GM12878 (cell line): Measurements from ENCODE around the gene PLXNA4. TPM values are rescaled to one million over a fixed set of nuclear protein-coding genes. Genes with fewer than 3 reads are reported as not detected.

Experiments
- ATAC-seq: fragments of 200-7000 bp; cut with Tn5 transposase; 3 replicates; pipeline ENCODE4 v1.9.1; 2020; ENCODE audit warnings: mild to moderate bottlenecking, moderate library complexity
- BruUV-seq: library from RNA; stranded (reverse); fragments of 400-500 nt; replicated peaks from 2 replicates; lab custom pipeline; 2021; lab: Mats Ljungman, UMichigan
- CTCF ChIA-PET: fragments of 300-600 bp; sonication (Branson Sonifier 250); formaldehyde crosslinking; extraction: SDS; loops from one replicate; lab custom pipeline; 2021; ENCODE audit warnings: inconsistent platforms; lab: Yijun Ruan, JAX
- POLR2A ChIA-PET: fragments of 350-600 bp; formaldehyde crosslinking; extraction: SDS; loops from one replicate; lab custom pipeline; 2021; ENCODE audit warnings: inconsistent platforms; lab: Charles Lee
- RAD21 ChIA-PET: fragments of 300-600 bp; sonication (Branson Sonifier 250); formaldehyde crosslinking; loops from one replicate; lab custom pipeline; 2023; ENCODE audit warnings: antibody characterized with exemption; ENCODE audit not compliant: unreplicated experiment; lab: Charles Lee
- SMC1A ChIA-PET: fragments of 300-600 bp; sonication (Branson Sonifier 250); formaldehyde crosslinking; loops from one replicate; lab custom pipeline; 2023; ENCODE audit not compliant: unreplicated experiment, uncharacterized antibody; lab: Charles Lee
- DNase-seq: peaks from one replicate; pipeline ENCODE4 v3.0.0-alpha.2; 2011; ENCODE audit warnings: low read depth, low spot score
- FAIRE-seq: peaks from 3 replicates; lab custom pipeline; 2011; peaks lifted over from hg19 to GRCh38; lab: Jason Lieb, UNC
- H2AFZ ChIP-seq: 2 replicates; pipeline ENCODE4 v1.6.0; 2011; ENCODE audit warnings: low read depth, low read length, control low read depth; ENCODE audit not compliant: control insufficient read depth
- H3K27ac ChIP-seq: 2 replicates; pipeline ENCODE4 v1.5.1; 2011; ENCODE audit warnings: control low read depth; ENCODE audit not compliant: control insufficient read depth, insufficient read depth
- H3K27me3 ChIP-seq, 2 experiments: replicated peaks in 1 of 2; 2 replicates each; pipeline versions ENCODE4 v1.6.0 to v1.6.1; 2011; ENCODE audit warnings: low read length in 1 of 2; ENCODE audit not compliant: control insufficient read depth in 2 of 2, insufficient read depth in 2 of 2
- H3K36me3 ChIP-seq, 2 experiments: 2 replicates each; pipeline ENCODE4 v1.5.1; 2011; ENCODE audit warnings: low read length in 1 of 2; ENCODE audit not compliant: control insufficient read depth in 2 of 2, insufficient read depth in 2 of 2
- H3K4me1 ChIP-seq: 2 replicates; pipeline ENCODE4 v1.6.1; 2011; ENCODE audit warnings: mild to moderate bottlenecking, low read length, moderate library complexity, mixed read lengths; ENCODE audit not compliant: control insufficient read depth, insufficient read depth
- H3K4me2 ChIP-seq: 2 replicates; pipeline ENCODE4 v1.6.0; 2011; ENCODE audit warnings: control low read depth; ENCODE audit not compliant: control insufficient read depth, insufficient read depth
- H3K4me3 ChIP-seq: fragments of 200-600 bp; sonication (generic); 2 replicates; pipeline ENCODE4 v1.5.1; 2016
- H3K79me2 ChIP-seq: 2 replicates; pipeline ENCODE4 v1.6.0; 2011; ENCODE audit warnings: low read length; ENCODE audit not compliant: control insufficient read depth, insufficient read depth
- H3K9ac ChIP-seq: 2 replicates; pipeline ENCODE4 v1.8.0; 2011; ENCODE audit warnings: low read length, control low read depth, mixed read lengths; ENCODE audit not compliant: control insufficient read depth, insufficient read depth
- H3K9me3 ChIP-seq: replicated peaks from 3 replicates; pipeline ENCODE4 v1.5.1; 2011; ENCODE audit warnings: mild to moderate bottlenecking, low read length; ENCODE audit not compliant: control insufficient read depth, insufficient read depth
- H4K20me1 ChIP-seq: 2 replicates; pipeline ENCODE4 v1.6.0; 2011; ENCODE audit not compliant: control insufficient read depth, insufficient read depth
- CEBPZ ChIP-seq: fragments of 150-350 bp; IDR thresholded peaks from 2 replicates; pipeline ENCODE4 v1.6.1; 2016; ENCODE audit warnings: low read depth, low read length
- FOXK2 ChIP-seq: fragments of 450-650 bp; IDR thresholded peaks from 2 replicates; pipeline ENCODE4 v1.6.1; 2017; ENCODE audit warnings: mild to moderate bottlenecking, moderate library complexity
- IKZF2 ChIP-seq, 2 experiments: fragments of 450-650 bp; IDR thresholded peaks; 2 replicates each; pipeline ENCODE4 v1.6.1; 2017; ENCODE audit warnings: mild to moderate bottlenecking in 2 of 2, moderate library complexity in 2 of 2
- MEF2B ChIP-seq: fragments of 450-650 bp; IDR thresholded peaks from 2 replicates; pipeline ENCODE4 v1.6.1; 2018; ENCODE audit warnings: mild to moderate bottlenecking, moderate library complexity; ENCODE audit not compliant: partially characterized antibody, poor library complexity, severe bottlenecking
- MTA3 ChIP-seq: IDR thresholded peaks from 2 replicates; pipeline ENCODE4 v1.6.1; 2012; ENCODE audit warnings: low read length, inconsistent platforms, borderline replicate concordance
- NFYB ChIP-seq: IDR thresholded peaks from 2 replicates; pipeline ENCODE4 v1.6.1; 2011; ENCODE audit warnings: low read depth, mild to moderate bottlenecking, low read length, improper control_type of control experiment, moderate library complexity; ENCODE audit not compliant: insufficient read depth
- NR2C2 ChIP-seq: IDR thresholded peaks from 2 replicates; pipeline ENCODE4 v1.6.1; 2011; ENCODE audit warnings: borderline replicate concordance, low read depth; ENCODE audit not compliant: control insufficient read depth, insufficient read length
- PKNOX1 ChIP-seq: fragments of 450-650 bp; IDR thresholded peaks from 2 replicates; pipeline ENCODE4 v1.6.1; 2016; ENCODE audit warnings: mild to moderate bottlenecking
- PML ChIP-seq: IDR thresholded peaks from 2 replicates; pipeline ENCODE4 v1.6.1; 2012; ENCODE audit warnings: low read length, inconsistent platforms
- RCOR1 ChIP-seq: conservative IDR thresholded peaks from 2 replicates; pipeline ENCODE4 v1.6.1; 2012; ENCODE audit warnings: low read depth, low read length, improper control_type of control experiment
- RFX5 ChIP-seq: IDR thresholded peaks from 2 replicates; pipeline ENCODE4 v1.6.1; 2011; ENCODE audit warnings: low read depth, low read length, improper control_type of control experiment
- SMAD1 ChIP-seq: fragments of 450-650 bp; IDR thresholded peaks from 2 replicates; pipeline ENCODE4 v1.6.1; 2018; ENCODE audit warnings: mild to moderate bottlenecking, low read depth; ENCODE audit not compliant: partially characterized antibody
- SPI1 ChIP-seq: IDR thresholded peaks from 2 replicates; pipeline ENCODE4 v1.6.1; 2011; ENCODE audit warnings: low read depth, mild to moderate bottlenecking, low read length, moderate library complexity, borderline replicate concordance; ENCODE audit not compliant: insufficient read depth
- WRNIP1 ChIP-seq: IDR thresholded peaks from 2 replicates; pipeline ENCODE4 v1.6.1; 2011; ENCODE audit warnings: low read depth, low read length, improper control_type of control experiment, borderline replicate concordance
- ZBTB40 ChIP-seq: fragments of 450-650 bp; IDR thresholded peaks from 2 replicates; pipeline ENCODE4 v1.6.1; 2016; ENCODE audit warnings: mild to moderate bottlenecking, moderate library complexity, borderline replicate concordance
- ZZZ3 ChIP-seq: IDR thresholded peaks from 2 replicates; pipeline ENCODE4 v1.6.1; 2011; ENCODE audit warnings: low read depth; ENCODE audit not compliant: control insufficient read depth, insufficient read length
- WGBS: methylation state at CpG from one replicate; pipeline ENCODE4 v1.1.6; 2016; ENCODE audit warnings: low lambda C conversion rate; ENCODE audit not compliant: insufficient replicate concordance, insufficient coverage; ENCODE audit errors: missing lambda C conversion rate; 5-methylcytosine and 5-hydroxymethylcytosine counted together
- in situ Hi-C: fragments of 300-500 bp; cut with MboI; formaldehyde crosslinking; loops from 9 replicates; pipeline ENCODE4 v1.14.3; 2018; ENCODE audit warnings: mixed read lengths
- intact Hi-C: fragments of 100-400 bp; cut with micrococcal nuclease; formaldehyde crosslinking; loops from one replicate; pipeline ENCODE4 v1.14.2; 2022; ENCODE audit not compliant: unreplicated experiment
- polyA plus RNA-seq, 11 experiments: library from polyadenylated mRNA; depleted of rRNA in 4 of 11; unstranded in 6 of 11; stranded (reverse) in 5 of 11; fragments of >200 nt; fragmentation: Nextera tagmentation in 4 of 11; fragmentation: Illumina TruSeq in 1 of 11; extraction: Ambion mirVana in 4 of 11; extraction: Trizol in 1 of 11; gene quantifications; 1 replicate in 1 of 11; 2 replicates in 10 of 11; pipeline versions ENCODE4 v1.2.1 to v1.2.3, GENCODE V29; 2011 to 2016; ENCODE audit warnings: inconsistent platforms in 2 of 11, missing spikeins in 2 of 11, low read depth in 1 of 11
- total RNA-seq, 4 experiments: library from RNA; depleted of rRNA in 3 of 4; stranded (reverse); fragments of >200 nt in 3 of 4; fragmentation: Illumina TruSeq in 1 of 4; extraction: Trizol in 1 of 4; gene quantifications; 2 replicates each; pipeline versions ENCODE4 v1.2.1 to v1.2.3, GENCODE V29; 2013 to 2021

Gene PLXNA4
- total and polyA plus RNA-seq, 10 of the 15 experiments (the other 5 are each of a cell fraction or from before 2014, with no cell fraction given): 0.03 TPM; not detected in 9

GRCh38 chr7:132428247-132428919, 147.9 kb downstream of the PLXNA4 start:
- Histone ChIP-seq H3K36me3 (no peaks in the 10 kb centered on the region), H3K4me2 (no peak overlapping the region), H3K27ac (no peak overlapping the region), H3K9ac (no peak overlapping the region), H3K4me1 (no peaks in the 10 kb centered on the region), H3K4me3 (no peak overlapping the region), H3K79me2 (no peaks in the 10 kb centered on the region), H4K20me1 (no peaks in the 10 kb centered on the region), H3K27me3 (peaks cover 0 to 2% of the 10 kb centered on the region in 2 experiments; a peak in 1 of 4 replicates), H3K9me3 (no peaks in the 10 kb centered on the region), H2AFZ (no peak overlapping the region)
- ATAC-seq (no peak), DNase-seq (no peak), FAIRE-seq (no peak)
- WGBS: 2% methylated on average over 12 of the region's 12 CpGs
- intact Hi-C loops (no loop called here), in situ Hi-C loops (no loop called here)
- ChIA-PET POLR2A (no interaction called here), CTCF (interaction anchor here (0.5 kb wide), 1 partner anchor 1241 kb away, joined by 4 read pairs; no protein-coding TSS in a partner anchor), SMC1A (no interaction called here), RAD21 (no interaction called here)
- no TSS peak for BruUV-seq
- TF ChIP-seq SPI1: no peak
- no peak for TF ChIP-seq CEBPZ
- no peak for TF ChIP-seq RCOR1
- TF ChIP-seq NFYB: no peak
- TF ChIP-seq FOXK2: no peak
- no peak for TF ChIP-seq ZBTB40
- no peak for TF ChIP-seq NR2C2
- no peak for TF ChIP-seq WRNIP1
- no peak for TF ChIP-seq PML
- TF ChIP-seq SMAD1: no peak
- TF ChIP-seq IKZF2 (IDR thresholded peaks at IDR 0.05): no peak
- TF ChIP-seq MTA3: no peak
- TF ChIP-seq RFX5: no peak
- TF ChIP-seq MEF2B: no peak
- no peak for TF ChIP-seq PKNOX1
- no peak for TF ChIP-seq ZZZ3
